Astrocyte of the hippocampus (primary cell): ENCODE measurements around the gene GRB14.
"Not testable (repeated sequence)": the region's sequence is repeated elsewhere in the genome, so short reads cannot be mapped to it uniquely, and the experiment has no call there.

Source experiments
- DNase-seq: peaks from one replicate; pipeline ENCODE4 v3.0.0; 2011; ENCODE audit warnings: low read depth, low spot score

Gene GRB14

DNA sequence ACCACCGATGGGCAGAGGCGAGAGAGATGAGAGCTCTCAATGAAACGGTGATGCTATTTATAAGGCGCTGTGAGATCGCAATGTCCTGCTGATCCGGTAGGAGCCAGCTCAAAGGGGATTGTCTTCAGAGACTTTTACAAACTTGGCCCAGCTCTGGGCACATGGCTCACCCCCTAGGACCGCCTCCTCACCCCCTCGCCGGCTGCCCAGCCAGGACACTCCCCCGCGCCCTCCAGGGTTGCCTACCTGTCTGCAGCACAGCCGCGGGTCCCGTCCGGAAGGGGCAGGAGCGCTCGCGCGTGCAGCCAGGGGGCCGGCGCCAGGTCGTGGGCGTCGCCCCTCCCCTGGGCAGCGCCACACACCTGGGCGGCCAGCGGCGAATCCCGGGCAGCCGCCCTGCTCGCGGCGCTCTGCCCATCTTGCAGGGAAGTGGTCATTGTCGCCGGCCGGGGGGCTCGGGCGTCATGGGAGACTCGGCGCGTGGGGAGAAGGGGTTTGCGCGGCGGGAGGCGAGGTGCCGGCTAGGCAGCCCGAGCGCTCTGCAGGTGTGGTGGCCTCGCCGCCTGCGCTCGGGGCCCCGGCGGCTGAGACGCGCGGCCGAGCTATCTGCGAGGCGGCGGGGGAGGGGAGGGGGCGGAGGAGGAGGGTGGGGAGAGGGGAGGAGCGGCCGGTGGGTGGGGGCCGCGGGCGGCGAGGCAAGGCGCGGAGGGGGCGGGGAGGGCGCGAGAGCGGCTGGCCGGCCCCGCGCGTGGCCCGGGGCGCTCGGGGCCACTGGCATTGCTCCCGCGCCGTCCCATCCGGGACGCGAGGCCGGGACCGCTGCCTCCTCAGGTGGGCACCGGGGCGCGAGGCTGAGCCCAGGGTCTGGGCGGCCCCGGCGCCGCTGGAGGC, at the start of gene GRB14:
TSS of gene GRB14 (minus strand) at position 610 of the 891 bp plus-strand sequence. CDS start at position 437, 173 bp downstream.
- peak; percentile 60 for DNase-seq

DNA sequence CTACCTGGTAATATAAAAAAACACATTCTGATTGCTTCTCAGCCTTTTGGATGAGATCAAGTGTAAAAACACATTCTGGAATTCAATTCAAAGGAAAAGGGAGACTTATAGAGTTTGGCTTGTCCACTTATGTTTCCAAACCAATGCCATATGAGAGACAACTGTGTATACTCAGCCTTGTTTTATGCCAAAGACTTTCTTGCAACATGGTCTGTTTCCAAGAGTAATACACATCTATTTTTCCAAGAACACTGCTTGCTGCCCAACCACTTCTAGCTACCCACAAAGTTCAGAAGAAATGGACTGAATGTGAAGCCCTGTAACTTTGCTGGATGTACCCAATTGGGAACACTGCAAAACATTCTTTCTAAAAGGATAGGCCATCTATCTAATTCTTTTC, 48.0 kb upstream of the GRB14 start:
- DNase-seq = no peak

DNA sequence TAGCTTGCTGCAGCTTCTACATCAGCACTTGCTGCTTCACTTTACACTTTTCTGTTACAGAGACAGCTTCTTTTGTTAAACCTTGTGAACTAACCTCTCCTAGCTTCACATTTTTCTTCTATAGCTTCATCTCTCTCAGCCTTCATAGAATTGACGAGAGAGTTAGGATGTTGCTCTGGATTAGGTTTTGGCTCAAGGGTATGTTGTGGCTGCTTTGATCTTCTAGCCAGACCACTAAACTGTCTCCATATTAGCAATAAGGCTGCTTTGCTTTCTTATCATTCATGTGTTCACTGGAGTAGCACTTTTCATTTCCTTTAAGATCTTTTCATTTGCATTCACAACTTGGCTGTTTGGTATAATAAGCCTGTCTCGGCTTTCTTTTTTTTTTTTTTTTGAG, 46.3 kb upstream of the GRB14 start:
- DNase-seq = peak; percentile 40

DNA sequence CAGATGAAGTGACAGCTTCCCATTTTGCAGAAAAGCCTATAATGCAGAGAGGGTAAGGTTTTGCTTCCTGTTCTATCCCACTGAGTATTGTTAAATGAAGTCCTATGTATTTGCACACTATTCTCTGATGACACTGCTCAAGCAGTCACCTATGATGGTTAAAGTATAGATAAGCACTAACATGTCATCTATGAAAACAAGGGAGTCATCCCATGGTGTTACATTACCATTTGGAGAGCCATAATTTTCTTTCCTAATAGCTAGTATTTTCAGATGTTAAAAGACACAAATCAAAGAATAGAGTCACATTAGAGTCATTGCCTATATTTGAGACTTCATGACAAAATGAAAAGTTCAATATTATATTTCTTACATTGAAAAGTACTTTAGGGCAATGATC, 42.8 kb upstream of the GRB14 start:
- no peak for DNase-seq

DNA sequence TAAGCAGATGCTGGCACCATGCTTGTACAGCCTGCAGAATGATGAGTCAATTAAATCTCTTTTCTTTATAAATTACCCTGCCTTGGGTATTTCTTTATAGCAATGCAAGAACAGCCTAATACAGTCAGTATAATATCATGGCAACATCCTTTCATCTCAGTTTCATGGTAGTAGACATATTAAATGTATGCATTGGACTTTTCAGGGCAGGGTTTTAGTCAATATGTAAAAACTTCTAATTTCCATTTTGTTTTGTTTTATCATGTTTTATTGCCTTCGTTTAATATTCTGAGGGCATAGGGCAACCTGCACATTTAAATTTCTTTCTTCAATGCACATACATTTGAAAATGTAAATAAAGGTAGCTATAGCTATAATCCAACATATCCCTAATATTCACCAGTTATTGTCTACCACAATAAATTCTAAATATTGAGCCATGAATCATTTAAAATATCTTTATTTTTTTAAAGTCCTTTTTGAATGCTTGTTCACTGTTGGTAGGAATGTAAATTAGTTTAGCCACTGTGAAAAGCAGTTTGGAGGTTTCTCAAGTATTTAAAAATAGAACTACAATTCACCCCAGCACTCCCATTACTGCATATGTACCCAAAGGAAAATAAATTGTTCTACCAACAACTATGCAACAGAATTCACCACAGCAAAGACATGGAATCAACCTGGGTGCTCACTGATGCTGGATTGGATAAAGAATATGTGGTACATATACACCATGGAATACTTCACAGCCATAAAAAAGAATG, 41.8 kb upstream of the GRB14 start:
- DNase-seq = peak; percentile 3

DNA sequence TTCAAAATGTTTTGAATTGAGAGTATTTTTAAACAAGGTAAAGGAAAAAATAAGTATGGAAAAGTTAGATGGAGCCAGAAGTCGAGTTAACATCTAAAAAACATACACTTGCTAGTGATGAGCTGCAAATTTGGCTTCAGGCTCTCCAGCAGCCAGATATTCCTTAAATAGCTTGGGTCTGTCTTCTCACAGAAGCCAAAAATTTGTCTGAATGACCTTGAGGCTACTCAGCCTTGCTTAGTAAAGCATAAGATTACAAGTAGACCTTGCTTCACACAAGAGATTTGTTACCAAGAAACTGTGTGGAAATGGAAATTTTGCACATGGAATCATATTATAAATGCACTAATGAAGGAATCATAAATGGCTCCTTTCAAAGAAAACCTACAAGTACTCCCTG, 40.8 kb upstream of the GRB14 start:
- no peak for DNase-seq

DNA sequence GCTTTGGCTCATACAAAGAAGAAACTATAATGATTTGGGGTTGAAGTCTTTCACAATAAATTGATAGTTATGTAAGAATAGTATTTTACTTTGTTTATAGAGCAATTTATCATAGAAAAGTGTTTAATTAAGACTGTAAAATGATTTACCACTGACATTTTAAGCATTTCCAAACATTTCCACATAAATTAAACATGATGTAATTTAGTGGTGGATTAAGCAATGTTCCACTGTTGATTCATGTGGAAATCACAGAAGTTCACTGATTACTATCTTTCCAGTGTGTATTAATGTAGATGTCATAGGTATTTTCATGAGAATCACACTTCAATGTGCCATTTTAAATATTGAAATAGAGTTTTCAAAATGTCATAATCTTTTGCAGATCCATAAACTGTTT, 40.1 kb upstream of the GRB14 start:
- DNase-seq = peak; percentile 12

DNA sequence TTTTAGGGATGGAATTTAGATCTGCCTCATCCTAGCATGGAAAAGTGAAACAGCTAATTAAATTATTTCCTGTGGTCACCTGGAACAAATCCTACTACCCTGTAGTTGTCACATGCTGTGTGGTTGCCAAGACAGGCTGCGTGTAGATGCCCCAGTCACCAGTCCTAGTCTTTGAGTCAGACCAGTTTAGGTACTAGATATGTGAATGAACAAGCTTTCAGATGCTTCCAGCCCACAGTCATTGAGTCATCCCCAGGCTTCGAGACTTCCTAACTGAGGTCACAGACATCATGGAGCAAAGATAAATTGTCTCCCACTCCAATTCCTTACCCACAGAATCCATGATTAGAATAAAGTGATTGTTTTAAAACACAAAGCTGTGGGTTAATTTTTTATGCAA, 35.8 kb upstream of the GRB14 start:
- DNase-seq = peak; percentile 83

DNA sequence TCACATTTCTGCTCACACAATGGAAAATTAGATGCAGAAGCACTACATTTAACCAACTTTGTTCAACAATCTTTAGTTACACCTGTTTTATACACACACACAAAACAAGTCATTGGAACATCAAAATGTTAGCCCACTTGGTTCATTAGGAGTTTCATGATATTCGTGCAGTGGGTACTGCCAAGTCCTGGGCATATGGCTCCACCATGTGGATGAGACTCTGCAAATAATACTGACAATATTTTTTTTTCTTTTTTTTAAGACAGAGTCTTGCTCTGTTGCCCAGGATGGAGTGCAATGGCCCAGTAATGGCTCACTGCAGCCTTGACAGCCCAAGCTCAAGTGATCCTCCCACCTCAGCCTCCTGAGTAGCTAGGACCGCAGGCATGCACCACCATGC, 34.5 kb upstream of the GRB14 start:
- DNase-seq = peak; percentile 30

DNA sequence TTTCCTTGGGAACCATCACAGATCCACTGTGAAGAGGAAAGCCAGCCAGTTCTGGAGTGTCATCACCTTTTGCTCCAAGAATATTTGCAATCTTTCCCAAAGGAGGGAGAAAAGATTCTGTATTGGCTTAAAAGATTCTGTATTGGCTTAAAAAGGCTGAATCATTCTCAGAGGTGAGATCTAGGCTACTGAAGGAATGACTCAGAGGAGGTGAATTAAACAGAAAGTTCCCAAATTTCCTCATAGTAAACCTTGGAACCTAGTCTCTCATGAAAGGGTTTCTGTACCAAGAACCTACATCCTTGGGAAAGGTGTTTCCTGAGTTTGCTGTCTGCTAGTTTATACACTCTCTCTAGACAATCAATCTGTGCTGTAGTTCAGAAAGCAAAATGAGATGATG, 34.1 kb upstream of the GRB14 start:
- DNase-seq = peak; percentile 9

DNA sequence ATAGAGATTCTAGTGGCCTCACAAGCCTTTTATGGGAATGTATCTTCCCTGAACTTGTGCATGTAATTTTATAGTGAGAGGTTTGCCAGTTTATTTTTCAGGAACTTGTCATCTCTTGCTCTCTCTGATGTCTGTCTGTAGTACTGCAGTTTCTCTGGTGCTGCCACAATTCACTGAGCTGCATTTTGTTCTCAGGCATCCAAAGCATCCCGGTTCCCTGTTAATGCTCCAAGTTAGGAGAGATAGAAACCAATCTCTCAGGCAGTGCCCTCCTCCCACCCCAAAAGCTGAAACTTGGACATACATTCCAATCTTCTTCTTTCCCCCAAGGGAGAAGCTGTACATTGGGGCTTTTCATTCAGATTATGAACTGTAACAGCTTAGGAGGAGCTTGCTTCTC, 30.1 kb upstream of the GRB14 start:
- peak; percentile 8 for DNase-seq

DNA sequence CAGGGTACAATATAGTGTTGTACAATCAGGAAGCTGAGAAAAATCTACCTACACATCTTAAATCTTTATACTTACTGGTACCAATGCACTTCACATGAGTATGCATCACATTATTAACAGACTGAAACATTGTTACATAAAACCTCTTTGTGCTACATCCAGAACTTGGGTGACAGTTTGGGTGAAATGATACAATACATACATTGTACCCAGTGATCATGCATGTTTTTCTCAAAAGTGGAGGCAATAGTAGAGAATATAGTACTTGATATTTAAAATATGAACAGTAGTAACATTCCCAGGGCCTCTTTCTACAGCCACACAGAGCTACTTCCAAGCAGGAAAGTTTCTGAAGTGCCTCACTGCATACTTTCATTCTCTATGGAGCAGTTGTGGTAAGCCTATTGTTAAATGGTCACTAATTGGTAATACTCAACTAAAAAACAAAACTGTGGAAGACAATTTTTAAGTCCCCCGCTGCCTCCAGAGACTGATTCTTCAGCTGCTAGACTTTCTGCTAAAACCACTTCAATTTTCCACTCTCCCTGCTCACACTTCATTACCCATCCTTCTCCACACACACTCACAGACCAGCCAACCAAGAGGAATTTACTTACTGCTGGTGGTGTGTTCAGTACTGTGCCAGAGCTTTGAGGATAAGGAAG, 22.9 kb upstream of the GRB14 start:
- peak; percentile 31 for DNase-seq

DNA sequence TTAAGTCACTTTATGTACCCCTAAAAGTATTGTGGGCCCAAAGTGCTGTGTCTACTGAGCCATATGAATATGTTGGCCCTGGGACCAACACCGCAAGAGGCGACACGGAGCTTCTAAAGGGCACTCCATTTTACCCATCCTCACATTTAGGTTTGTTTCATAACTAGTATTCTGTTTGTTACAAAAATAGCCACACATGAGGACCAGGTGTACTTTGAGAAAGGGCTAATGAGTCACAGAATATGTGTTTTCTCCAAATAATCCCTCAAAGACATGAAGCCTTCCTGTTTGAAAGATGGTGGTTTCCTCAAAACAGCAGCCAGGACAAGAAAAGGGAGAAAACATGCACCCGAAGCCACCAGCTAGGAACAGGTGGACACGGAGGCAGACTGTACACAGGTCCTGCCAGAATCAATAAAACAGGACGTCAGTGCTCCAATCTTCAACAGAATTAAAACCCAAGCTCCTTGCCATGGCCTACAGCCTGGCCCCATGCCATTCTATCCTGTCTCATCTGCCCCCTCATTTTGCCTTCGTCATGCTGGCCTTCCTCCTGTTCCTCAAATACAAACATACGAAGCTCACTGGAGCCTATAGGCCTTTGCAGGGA, 21.8 kb upstream of the GRB14 start:
- DNase-seq = no peak

DNA sequence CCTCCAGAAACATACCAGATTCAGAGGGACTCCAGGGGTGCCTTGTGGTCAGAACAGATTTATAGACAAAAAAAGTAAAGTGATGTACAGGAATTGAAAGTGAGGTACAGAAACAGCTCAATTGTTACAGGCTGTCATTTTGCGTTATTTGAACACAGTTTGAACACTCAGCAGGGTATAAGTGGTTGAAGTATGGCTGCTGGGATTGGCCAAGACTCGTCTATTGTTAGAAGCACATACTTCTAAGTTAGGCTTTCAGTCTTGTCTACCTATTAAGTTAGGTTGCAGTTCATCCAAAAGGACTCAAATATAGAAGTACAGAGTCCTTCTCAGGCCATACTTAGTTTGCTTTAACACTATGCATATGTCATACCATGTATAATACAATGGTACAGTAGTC, 21.0 kb upstream of the GRB14 start:
- DNase-seq = no peak

DNA sequence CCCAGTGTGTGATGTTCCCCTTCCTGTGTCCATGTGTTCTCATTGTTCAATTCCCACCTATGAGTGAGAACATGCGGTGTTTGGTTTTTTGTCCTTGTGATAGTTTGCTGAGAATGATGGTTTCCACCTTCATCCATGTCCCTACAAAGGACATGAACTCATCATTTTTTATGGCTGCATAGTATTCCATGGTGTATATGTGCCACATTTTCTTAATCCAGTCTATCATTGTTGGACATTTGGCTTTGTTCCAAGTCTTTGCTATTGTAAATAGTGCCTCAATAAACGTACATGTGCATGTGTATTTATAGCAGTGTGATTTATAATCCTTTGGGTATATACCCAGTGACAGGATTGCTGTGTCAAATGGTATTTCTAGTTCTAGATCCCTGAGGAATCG, 7.0 kb upstream of the GRB14 start:
- DNase-seq = not testable (repeated sequence)

DNA sequence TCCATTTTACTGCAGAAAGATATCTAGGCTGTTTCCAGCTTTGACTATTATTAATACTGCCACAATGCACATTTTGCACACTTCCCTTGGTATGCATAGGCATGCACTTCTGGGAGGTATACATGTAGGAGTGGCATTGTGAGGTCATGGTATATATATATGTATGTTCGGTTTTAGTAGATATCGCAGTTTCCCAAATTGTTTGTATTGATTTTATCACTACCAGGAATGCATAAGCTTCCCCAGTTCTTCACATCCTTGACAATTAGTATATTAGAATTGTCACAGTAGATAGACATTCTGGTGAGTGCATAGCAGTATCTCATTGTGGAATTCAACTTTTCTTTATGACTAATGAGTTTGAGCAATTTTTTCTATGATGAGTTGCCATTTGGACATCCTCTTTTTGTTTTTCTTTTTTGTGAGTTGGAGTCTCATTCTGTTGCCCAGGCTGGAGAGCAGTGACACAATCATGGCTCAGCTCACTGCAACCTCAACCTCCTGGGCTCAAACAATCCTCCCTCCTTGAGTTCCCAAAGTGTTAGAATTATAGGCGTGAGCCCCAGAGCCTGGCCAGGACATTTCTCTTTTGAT, 4.2 kb upstream of the GRB14 start:
- no peak for DNase-seq

DNA sequence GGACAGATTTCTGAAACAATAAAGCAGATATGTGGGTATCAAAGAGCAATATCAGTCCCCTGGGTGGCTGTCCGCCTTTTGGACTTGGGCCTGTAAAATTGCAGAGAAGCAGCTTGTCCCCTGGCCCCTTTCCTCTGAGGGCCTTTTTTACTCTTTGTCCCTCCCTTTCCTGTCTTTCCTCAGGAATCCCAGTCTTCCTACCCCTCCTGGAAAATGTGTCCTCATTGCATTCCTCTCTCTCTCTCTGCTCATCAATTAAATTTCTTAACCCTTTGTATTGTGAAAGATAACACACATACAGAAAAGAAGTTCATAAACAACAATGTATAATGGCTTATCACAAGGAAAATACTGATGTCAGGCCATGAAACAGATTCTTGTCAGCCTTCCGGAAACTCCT, 3.0 kb upstream of the GRB14 start:
- DNase-seq = no peak

DNA sequence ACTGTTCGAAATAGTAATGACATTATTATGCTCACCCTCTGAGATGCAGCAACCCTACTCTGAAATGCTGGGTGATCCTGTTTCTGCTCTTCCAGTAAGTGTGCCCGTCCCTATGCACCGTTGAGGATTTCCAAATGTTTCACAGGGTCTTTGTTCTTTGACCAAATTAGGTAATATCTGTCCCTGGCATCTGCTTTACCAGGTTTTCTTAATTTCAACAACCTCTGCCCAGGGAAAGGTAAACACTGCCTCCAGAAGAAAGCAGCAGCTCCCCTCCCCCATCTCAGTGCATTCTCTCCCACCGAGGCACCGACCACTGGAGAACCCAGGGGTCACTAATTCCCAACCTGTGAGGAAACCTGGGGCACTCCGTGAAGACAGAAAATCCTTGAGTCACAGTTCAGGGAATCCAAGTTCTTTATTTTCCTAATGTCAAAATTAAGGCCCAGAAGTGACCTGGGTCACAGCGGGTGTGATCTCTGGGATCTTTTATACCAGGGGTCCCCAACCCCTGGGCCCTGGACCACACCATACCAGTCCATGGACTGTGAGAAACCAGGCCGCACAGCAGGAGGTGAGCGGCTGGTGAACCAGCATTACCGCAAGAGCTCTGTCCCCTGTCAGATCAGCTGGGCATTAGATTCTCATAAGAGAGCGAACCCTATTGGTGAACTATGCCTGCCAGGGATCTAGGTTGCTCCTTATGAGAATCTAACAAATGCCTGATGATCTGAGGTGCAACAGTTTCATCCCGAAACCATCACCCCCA, 1.2 kb upstream of the GRB14 start:
- DNase-seq = no peak

DNA sequence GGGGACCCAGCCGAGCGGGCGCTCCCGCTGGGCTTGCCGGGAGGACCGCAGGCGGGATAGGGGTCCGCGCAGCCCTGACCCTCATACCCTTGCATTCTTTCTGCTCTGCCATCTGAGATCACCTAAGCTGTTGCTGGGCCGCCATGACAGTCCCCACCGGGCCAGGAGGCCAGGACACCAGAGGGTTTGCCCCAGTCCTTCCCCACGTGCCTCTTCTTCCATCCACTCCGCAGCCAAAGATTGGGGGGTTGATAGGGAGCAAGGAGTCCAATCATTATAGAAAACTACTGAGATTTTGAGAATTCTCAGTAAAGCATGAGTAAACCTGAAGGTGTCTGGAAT, 453 bp upstream of the GRB14 start:
- DNase-seq = no peak

DNA sequence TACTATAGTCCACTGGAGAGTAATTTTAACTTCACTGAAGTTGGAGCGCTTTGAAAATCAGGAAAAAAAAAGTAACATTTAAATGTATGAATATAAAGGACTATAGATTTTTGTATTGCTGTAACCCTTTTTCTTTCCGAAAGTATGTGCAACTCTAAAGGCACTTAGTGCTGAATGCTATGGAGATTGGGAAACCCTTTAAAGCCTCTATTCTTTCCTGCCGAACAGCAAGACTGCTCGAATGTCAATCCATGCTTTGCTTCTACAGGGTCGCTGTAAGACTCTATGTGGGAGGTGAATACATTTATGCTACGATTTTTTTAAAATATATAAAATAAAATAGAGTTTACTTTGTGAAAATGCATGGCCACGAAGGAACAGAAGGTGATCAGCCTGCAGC, 825 bp downstream of the GRB14 start:
- DNase-seq = no peak

DNA sequence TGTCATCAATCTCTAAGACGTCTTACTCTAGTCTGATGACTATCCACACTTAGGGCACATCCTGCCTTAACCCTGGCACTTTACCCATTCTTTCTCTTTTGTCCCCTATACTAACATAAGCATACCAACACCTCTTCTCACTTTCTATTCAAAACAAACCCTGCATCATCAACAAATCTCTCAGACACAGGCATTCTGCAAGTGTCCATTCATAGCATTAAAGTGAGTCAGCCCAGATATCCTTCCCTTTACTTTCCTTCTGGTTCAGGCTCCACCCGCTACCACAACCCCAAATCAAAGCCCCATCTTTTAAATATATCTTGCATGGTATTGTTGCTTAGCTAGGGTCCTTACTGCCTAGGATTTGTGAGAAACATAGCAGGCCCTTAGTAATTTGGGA, 3.8 kb downstream of the GRB14 start:
- DNase-seq = peak; percentile 59
